ENCODE data around the gene RADIL. TPM values are rescaled to one million over a fixed set of nuclear protein-coding genes. Genes with fewer than 3 reads are reported as not detected.

RADIL gene
- total and polyA plus RNA-seq, 8 donors = 6.2 to 14.7 (median 9.4) TPM

DNA sequence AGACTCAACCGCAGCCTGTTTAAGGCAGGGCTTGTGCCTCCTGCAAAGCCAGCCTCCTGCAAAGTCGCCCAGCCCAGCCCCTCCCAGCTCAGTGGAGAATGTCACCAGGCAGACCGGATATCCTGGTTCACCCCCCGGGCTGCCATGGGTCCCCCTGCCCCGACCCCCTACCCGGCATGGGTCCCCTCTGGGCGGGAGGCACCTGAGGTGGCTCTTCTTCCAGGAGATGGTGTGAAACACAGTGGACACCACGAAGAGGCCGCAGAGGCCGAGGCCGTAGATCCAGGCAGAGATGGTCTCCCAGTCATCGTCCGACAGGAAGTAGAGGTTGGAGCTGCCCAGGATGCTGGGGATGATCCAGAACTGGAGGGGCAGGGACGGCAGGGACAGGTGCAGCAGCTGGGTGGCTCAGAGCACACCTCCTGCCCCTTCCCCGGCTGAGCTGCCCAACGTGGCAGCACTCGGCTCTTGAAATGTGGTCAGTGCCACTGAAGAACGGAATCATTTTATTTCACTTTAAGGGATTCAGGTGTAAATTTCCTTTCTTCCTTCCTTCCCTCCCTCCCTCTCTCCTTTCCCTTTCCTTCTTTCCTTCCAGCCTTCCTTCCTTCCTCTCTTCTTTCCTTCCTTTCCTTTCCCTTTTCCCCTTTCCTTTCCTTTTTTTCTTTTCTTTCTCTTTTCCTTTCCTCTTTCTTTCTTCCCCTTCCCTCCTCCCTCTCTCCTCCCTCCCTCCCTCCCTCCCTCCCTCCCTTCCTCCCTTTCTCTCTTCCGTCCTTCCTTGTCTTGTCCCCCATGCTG, 36.7 kb upstream of the RADIL start:
- H3K4me3 ChIP-seq = no peak overlapping the region
- H3K36me3 ChIP-seq = no peaks in the 10 kb centered on the region
- peaks cover 0 to 6% of the 10 kb centered on the region in 2 donors for H3K9me3 ChIP-seq
- peaks cover 0 to 12% of the 10 kb centered on the region in 2 donors for H3K27me3 ChIP-seq
- DNase-seq (no peak), ATAC-seq (no peak)
- intact Hi-C loops (cut with DNase I) = no loop called here
- no peaks in the 10 kb centered on the region for H3K4me1 ChIP-seq
- TF ChIP-seq, protein P1, sequence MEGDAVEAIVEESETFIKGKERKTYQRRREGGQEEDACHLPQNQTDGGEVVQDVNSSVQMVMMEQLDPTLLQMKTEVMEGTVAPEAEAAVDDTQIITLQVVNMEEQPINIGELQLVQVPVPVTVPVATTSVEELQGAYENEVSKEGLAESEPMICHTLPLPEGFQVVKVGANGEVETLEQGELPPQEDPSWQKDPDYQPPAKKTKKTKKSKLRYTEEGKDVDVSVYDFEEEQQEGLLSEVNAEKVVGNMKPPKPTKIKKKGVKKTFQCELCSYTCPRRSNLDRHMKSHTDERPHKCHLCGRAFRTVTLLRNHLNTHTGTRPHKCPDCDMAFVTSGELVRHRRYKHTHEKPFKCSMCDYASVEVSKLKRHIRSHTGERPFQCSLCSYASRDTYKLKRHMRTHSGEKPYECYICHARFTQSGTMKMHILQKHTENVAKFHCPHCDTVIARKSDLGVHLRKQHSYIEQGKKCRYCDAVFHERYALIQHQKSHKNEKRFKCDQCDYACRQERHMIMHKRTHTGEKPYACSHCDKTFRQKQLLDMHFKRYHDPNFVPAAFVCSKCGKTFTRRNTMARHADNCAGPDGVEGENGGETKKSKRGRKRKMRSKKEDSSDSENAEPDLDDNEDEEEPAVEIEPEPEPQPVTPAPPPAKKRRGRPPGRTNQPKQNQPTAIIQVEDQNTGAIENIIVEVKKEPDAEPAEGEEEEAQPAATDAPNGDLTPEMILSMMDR (IDR thresholded peaks at IDR 0.05) = no peak
- no peak overlapping the region for H3K27ac ChIP-seq

DNA sequence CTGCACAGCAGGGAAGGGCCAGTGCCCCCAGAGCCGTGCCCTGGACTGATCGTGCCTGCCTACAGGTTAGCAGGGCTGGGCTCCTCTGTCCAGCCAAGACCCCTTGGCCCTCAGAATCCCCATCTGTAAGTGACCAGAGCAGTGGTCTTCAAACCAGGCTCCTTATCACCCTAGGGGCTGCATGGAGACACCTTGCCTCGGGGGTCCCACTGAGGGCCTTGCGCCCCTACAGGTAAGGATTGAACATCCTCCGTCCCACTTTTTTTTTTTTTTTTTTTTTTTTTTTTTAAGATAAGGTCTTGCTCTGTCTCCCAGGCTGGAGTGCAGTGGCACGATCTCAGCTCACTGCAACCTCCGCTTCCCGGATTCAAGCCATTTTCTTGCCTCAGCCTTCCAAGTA, 32.6 kb upstream of the RADIL start:
- no peak for DNase-seq
- H3K27me3 ChIP-seq = peaks cover 0 to 7% of the 10 kb centered on the region in 2 donors
- no peak overlapping the region for H3K4me3 ChIP-seq
- H3K27ac ChIP-seq = no peak overlapping the region
- H3K36me3 ChIP-seq = no peaks in the 10 kb centered on the region
- H3K9me3 ChIP-seq = peaks cover 0 to 6% of the 10 kb centered on the region in 2 donors
- no peak for ATAC-seq
- intact Hi-C loops (cut with DNase I) = no loop called here
- H3K4me1 ChIP-seq = no peaks in the 10 kb centered on the region
- TF ChIP-seq, protein P1 (IDR thresholded peaks at IDR 0.05) = no peak

GRCh38 chr7:4911111-4911828, 27.8 kb upstream of the RADIL start:
- DNase-seq = no peak
- intact Hi-C loops (cut with DNase I) = no loop called here
- ATAC-seq = no peak
- Histone ChIP-seq H3K36me3 (no peaks in the 10 kb centered on the region), H3K9me3 (no peaks in the 10 kb centered on the region), H3K27me3 (no peaks in the 10 kb centered on the region), H3K27ac (no peak overlapping the region), H3K4me3 (no peak overlapping the region), H3K4me1 (no peaks in the 10 kb centered on the region)
- TF ChIP-seq, protein P1 (IDR thresholded peaks at IDR 0.05) = no peak

DNA sequence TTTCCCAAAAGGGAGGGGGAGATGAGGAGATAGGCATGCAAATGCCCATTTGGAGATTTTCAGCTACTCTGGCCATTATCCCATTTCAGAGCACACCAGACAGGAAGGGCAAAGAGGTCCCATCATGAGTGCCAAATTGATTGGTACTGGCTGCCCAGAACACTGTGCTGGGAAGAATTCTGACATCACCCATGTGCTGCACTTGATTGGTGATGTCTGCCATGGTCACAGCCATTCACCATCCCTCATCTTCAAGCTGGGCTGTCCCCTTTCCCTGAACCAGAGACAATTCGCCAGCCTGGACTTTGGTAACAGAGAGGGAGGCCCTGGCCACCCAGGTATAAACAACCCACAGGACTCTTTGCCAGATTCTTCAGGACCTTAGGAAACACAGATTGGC, 23.2 kb upstream of the RADIL start:
- no peaks in the 10 kb centered on the region for H3K9me3 ChIP-seq

DNA sequence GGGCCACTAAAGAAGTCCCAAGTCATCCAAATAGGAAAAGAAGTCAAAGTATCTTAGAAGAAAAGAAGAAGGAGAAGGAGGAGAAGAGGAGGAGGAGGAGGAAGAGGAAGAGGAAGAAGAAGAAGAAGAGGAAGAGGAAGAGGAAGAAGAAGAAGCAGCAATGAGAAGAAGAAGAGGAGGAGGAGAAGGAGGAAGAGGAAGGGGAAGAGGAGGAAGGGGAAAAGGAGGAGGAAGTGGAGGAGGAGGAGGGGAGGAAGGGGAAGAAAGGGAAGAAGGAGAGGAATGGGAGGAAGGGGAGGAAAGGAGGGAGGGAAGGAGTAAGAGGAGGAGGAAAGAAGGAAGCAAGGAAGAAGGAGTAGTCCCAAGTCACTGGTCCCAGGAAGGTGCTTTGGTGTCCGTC, 21.7 kb upstream of the RADIL start:
- TF ChIP-seq, protein P1 (IDR thresholded peaks at IDR 0.05) = no peak
- no peak overlapping the region for H3K4me3 ChIP-seq
- no peaks in the 10 kb centered on the region for H3K4me1 ChIP-seq
- no peaks in the 10 kb centered on the region for H3K36me3 ChIP-seq
- peaks cover 0 to 12% of the 10 kb centered on the region in 2 donors for H3K27me3 ChIP-seq
- no peak overlapping the region for H3K27ac ChIP-seq
- DNase-seq (no peak), ATAC-seq (no peak)
- H3K9me3 ChIP-seq = no peaks in the 10 kb centered on the region
- intact Hi-C loops (cut with DNase I) = no loop called here

More for the DNA sequence above, 23.2 kb upstream of the RADIL start:
- ATAC-seq (no peak), DNase-seq (no peak)
- no peaks in the 10 kb centered on the region for H3K36me3 ChIP-seq
- H3K4me3 ChIP-seq = no peak overlapping the region
- no peaks in the 10 kb centered on the region for H3K4me1 ChIP-seq
- TF ChIP-seq, protein P1 (IDR thresholded peaks at IDR 0.05) = no peak
- H3K27me3 ChIP-seq = peaks cover 0 to 12% of the 10 kb centered on the region in 2 donors
- H3K27ac ChIP-seq = no peak overlapping the region
- intact Hi-C loops (cut with DNase I) = no loop called here

All from left lung (tissue), 10 donors.